D721Med (cell line): Measurements from ENCODE around the gene CNTNAP5.

Source experiments
- DNase-seq: peaks from one replicate; pipeline ENCODE4 v3.0.0; 2011; ENCODE audit warnings: low spot score; ENCODE audit not compliant: insufficient read length
- FAIRE-seq: peaks from 2 replicates; lab custom pipeline; 2011; peaks lifted over from hg19 to GRCh38; lab: Jason Lieb, UNC
- CTCF ChIP-seq: IDR thresholded peaks from 2 replicates; pipeline ENCODE4 v1.5.1; 2012; ENCODE audit warnings: mild to moderate bottlenecking, control low read depth; ENCODE audit not compliant: insufficient read depth; ENCODE audit errors: missing control alignments

Gene CNTNAP5

GRCh38 chr2:124647245-124647644 lies 622.2 kb downstream of the CNTNAP5 start:
- no peak for FAIRE-seq
- no peak for DNase-seq
- no peak for TF ChIP-seq CTCF

- no peak for TF ChIP-seq CTCF
- DNase-seq (no peak), FAIRE-seq (no peak)
These were observed 622.6 kb downstream of the CNTNAP5 start for GRCh38 chr2:124647663-124648062.

- DNase-seq = no peak
- FAIRE-seq = no peak
- no peak for TF ChIP-seq CTCF
These were observed 623.9 kb downstream of the CNTNAP5 start for GRCh38 chr2:124649001-124649400.

GRCh38 chr2:124652099-124652498 lies 627.0 kb downstream of the CNTNAP5 start:
- no peak for DNase-seq
- no peak for TF ChIP-seq CTCF
- FAIRE-seq = no peak

- DNase-seq = no peak
- no peak for FAIRE-seq
- TF ChIP-seq CTCF = no peak
These were observed 633.3 kb downstream of the CNTNAP5 start for GRCh38 chr2:124658373-124658772.

GRCh38 chr2:124661558-124661957 lies 636.5 kb downstream of the CNTNAP5 start:
- no peak for TF ChIP-seq CTCF
- no peak for FAIRE-seq
- DNase-seq = no peak

GRCh38 chr2:124662946-124663644 lies 638.0 kb downstream of the CNTNAP5 start:
- FAIRE-seq = peak; percentile 79
- no peak for TF ChIP-seq CTCF

More at GRCh38 chr2:124662946-124663644, 638.0 kb downstream of the CNTNAP5 start:
- no peak for DNase-seq
